Hypothalamus (tissue), 51 donors: ENCODE measurements around the gene MX2.
"Not testable (repeated sequence)": the region's sequence is repeated elsewhere in the genome, so short reads cannot be mapped to it uniquely, and the experiment has no call there.

Source experiments
- DNase-seq, 51 donors: peaks; one replicate each; lab custom pipeline; 2025; lab: John Stamatoyannopoulos, UW

The MX2 gene, protein sequence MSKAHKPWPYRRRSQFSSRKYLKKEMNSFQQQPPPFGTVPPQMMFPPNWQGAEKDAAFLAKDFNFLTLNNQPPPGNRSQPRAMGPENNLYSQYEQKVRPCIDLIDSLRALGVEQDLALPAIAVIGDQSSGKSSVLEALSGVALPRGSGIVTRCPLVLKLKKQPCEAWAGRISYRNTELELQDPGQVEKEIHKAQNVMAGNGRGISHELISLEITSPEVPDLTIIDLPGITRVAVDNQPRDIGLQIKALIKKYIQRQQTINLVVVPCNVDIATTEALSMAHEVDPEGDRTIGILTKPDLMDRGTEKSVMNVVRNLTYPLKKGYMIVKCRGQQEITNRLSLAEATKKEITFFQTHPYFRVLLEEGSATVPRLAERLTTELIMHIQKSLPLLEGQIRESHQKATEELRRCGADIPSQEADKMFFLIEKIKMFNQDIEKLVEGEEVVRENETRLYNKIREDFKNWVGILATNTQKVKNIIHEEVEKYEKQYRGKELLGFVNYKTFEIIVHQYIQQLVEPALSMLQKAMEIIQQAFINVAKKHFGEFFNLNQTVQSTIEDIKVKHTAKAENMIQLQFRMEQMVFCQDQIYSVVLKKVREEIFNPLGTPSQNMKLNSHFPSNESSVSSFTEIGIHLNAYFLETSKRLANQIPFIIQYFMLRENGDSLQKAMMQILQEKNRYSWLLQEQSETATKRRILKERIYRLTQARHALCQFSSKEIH

DNA sequence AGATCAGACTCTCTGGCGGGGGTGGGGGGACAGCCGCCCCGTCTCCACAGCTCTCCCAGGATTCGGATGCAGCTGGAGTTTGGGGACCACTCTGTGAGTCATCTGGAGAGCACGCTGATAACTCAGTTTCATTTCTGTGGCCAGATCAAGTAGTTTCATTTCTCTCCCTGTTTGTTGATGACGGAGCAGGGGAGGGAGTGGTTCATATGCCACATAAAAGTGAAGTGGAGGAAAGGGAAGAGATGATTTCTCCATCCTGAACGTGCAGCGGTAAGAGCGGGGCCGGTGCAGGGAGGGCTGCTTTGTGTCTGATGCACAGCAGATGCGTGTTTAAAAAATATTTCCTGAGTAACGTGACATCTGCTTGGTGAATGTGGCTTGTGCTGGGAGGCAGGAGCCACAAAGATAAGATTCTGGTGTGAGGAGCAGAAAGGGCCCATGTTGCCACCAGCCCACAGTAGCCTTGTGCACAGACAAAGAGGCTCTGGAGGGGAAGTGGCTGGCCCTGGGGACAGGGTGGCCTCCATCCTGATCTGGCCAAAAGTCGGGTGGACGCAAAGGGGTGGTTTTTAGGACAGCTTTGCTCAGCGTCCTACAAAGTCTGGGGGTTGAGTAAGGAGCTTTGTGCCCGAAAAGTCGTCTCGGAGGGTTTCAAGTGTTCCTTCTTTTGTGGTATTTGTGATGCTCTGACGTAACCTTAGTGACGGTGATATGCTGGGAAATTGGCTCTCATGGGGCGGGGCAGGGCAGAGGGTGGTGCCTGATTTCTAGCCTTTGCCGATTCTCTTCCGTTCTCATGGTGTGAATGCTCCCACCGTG, at the start of gene MX2:
Gene MX2 (plus strand): TSS at position 242 of the 819 bp plus-strand sequence. CDS start 14,880 bp downstream, outside the sequence.
- DNase-seq, result peak in 4 of 51 donors; percentile 14 to 48 (median 20)

DNA sequence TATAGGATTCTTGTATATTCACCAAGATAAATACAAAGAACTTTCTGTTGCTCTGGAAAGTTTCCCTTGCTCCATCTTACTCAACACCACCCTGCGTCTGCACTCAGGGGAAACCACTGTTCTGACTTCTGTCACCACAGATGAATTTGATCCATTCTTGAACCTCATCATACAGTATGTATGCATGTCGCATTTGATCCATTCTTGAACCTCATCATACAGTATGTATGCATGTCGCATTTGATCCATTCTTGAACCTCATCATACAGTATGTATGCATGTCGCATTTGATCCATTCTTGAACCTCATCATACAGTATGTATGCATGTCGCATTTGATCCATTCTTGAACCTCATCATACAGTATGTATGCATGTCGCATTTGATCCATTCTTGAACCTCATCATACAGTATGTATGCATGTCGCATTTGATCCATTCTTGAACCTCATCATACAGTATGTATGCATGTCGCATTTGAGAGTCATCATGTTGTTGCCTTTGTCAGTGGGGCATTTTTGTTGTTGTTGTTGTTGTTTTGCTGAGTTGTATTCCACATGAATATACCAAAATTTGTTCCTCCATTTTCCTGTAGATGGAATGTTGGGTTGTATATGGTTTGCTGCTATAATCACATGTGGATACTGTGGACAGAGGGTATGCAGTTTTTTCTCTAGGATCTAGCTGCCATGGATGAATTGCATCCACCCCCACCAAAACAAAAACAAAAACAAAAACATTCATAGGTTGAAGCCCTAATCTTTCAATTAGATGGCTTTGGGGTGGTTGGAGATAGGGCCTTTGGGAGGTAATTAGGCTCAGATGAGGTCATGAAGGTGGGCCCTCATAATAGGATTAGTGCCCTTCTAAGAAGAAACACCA, 48.3 kb upstream of the MX2 start:
- not testable (repeated sequence) for DNase-seq

DNA sequence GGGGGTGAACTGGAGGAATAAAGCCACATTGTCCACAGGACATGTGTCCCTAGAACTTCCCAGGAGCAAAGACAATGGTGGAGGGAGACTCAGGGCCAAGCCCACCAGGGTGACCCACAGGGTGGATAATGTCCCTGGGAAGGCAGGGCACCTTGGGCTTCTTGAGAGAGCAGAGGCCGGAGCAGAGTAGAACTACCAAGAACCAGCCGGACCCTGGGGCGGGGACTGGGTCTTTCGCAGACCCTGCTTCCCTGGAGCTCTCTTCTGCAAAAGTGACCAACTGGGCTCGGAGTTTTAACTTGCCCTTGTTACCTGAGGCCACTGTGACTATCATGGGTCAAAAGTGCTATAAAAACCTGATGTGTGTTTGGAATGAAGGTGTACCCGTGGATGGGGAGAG, 46.1 kb upstream of the MX2 start:
- DNase-seq, result no peak

DNA sequence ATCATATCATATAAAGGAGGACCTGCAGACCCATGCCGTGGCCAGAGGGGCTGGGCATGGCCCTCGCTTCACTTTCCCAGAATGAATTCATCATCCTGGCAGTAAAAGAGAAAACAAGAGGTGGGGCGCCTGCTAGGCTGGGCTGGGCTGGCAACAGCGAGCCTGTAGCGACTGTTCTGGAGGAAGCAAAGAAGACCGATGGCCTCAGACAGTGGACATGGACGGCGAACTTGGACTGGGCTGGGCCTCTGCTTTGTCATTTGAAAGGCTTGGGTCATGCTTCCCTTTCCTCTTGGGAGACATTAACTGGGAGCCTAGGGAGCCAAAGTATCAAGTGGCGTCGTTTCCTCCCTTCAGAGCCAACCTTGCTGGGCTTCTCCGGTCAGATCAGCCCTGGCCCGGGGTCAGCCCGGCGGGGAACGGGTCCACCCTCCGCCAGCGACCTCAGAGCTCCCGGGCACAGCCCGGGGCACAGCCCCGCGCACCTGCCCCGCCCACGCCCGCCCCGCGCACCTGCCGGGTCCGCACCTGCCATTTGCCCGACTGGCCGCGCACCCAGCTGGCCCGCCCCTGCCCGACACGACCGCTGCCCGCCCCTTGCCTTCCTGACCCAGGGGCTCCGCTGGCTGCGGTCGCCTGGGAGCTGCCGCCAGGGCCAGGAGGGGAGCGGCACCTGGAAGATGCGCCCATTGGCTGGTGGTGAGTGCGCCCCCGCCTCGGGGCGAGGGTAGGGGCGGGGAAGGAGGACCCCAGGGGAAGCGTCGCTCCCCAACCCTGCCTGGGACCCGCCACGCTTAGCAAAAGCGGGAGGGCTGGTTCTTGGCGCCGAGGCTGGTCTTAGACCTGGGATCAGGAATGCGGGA, 45.4 kb upstream of the MX2 start, which contains the start of gene FAM3B:
Gene FAM3B (plus strand): TSS at position 602 of the 863 bp plus-strand sequence. CDS start 79 bp downstream, at position 681.
- DNase-seq, result no peak

DNA sequence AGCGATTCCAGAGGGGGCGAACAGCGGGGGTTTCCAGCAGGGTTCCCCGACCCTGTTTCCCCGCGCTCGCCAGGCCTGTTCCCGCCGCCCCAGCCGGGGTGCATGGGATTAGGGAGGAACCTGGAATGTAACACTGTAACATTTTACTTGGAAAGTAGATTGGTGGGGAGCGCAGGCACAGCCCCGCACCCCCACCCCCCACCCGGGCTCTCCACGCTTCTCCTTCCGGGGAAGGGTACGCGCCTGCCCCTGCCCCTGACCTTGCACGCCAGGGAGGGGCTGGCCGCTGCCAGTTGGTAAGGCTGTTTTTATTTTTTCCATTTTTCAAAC, 44.8 kb upstream of the MX2 start:
- no peak for DNase-seq

DNA sequence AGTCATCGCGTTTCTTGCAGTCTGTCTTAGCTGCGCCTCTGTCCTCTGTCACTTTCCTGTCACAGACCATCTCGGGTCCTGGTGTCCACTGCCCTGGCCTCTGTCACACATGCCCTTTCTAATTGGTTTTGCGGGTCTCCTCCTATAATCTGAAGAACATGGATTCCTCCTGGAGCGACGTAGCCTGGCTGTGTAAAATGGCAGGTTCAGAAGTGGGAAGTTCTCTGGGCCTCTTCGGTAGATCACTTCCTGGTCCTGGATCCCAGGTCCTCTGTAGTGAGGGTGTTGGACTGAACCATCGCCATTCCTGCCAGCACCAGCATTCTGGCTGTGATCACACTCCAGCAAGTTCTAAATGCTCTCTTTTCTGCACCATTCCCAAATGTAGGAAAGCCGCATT, 44.4 kb upstream of the MX2 start:
- DNase-seq, result no peak

DNA sequence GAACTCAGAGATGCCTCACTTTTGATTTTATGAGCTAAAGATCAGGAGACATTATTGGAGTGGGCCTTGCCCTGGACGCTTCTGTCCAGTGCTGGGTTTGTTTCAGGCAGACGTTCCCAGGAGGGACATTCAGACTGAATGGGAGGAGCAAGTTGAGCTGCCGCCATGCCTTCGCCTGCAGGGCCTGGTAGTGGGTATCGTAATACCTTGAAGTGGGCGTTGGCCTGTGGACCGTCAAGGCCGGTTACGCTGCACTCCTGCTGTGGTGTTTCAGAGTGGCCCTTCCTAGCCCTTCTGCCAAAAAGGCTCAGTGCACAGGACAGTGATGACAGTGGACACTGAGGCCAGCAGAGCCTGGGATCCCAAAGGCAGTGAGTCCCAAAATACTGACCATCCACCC, 43.6 kb upstream of the MX2 start:
- no peak for DNase-seq

DNA sequence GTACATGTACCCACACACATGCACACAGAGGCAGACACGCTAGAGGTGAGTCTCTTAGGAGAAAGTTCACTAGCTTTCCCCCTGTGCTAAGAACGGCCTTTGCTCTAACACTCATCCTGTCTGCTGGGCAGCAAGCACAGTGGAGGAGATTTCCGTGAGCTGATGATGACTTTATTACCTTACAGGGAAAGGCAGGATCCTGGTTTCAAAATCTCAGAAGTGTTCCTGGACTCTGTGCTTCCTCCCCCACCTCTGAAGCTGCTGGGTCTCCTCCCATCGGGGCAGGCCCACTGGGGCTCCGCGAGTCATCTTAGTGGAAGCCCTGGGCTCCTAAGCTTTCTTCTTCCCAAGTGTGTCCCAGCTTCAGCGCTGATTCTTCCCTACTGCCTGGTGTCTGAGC, 42.6 kb upstream of the MX2 start:
- no peak for DNase-seq

DNA sequence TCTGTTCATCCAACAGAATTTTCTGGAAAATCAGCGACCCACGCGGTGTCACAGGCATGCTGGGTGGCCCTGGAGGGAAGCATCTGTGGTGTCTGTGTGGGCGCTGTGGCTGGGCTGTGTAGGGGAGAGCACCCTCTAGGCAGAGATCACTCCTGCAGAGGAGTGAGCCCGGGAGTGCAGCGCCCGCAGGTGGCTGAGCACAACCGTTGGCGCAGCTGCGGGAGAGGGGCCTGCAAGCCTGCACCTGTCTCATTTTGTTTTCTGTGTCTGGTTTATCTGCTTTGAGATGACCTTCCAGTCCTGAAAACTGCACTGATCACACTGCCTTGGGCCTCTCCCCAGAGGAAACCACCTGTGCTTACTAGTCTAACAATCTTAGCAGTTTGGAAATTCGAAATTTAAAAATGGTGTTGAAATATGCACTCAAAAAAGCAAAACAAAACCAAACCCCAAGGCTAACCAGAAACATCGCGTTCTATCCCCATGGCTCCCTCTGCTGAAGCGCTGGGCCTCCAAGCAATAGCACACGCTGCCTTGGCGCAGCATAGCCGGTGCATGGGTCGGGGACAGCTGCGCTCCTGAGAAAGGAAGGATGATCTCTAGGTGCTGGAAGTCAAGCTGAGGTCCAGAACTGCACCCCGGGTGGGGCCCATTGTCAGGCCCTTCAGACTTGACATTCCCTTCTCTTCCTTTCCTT, 40.5 kb upstream of the MX2 start:
- no peak for DNase-seq

DNA sequence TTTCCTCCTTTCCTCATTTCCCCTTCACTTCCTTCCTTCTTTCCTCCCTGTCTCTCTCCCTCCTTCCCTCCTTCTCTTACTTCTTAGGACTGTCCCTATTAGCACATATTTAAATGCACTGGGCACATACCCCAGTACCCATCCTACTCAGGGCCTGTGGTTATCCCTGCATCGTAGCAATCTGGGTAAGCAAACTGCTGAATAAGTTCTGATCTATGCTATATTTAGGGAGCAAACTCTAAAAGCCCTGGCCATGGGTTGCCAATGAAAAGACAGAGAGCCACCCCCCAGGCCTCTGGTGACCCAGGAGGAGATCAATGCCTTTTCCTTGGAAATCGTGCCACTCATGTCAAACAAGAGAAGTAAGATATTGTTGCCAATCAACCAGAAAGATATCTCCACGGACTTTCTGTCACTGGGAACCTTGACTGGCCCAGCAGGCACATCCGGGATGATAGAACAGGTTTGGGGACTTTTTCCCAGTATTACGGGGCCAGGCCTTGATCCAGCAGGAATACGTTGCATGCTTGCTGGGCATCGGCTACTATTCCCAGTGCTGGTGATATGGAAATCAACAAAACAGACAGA, 39.8 kb upstream of the MX2 start:
- peak in 1 of 51 donors; percentile 1 for DNase-seq

DNA sequence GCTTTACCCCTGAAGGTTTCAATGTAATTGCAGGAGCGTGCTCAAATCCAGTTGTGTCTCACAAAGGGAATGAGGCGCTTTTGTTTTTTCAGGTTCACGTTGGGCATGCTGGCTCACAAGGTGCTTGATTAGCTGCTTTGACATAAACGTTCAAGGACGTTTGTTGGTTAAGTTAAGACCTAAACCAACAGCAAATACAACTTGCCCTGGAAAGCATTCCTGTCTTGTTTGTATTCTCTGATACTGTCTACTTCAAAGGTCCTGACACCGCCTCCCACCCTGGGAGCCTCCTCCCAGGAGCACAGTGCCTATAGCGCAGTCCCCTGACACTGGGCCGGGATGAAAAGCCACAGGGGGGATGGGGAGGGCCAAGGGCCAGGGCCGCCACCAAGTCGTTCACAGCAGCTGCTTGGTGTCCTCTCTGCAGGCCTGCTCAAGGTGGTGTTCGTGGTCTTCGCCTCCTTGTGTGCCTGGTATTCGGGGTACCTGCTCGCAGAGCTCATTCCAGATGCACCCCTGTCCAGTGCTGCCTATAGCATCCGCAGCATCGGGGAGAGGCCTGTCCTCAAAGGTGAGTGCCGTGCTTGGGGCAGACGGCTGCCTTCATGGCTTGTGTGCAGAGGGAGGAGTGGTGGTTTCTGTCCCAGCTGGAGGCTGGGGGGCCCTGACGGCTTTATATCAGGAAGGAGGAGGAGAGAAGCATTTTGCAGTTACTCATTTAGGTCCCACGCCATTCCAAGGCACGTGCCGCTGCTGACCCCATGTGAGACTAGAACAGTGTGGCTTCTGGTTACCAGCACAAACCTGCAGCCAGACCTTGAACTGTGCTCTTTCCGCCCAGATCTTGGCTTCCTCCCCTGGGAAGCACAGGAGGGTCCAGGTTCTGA, 39.1 kb upstream of the MX2 start:
- DNase-seq, result no peak

DNA sequence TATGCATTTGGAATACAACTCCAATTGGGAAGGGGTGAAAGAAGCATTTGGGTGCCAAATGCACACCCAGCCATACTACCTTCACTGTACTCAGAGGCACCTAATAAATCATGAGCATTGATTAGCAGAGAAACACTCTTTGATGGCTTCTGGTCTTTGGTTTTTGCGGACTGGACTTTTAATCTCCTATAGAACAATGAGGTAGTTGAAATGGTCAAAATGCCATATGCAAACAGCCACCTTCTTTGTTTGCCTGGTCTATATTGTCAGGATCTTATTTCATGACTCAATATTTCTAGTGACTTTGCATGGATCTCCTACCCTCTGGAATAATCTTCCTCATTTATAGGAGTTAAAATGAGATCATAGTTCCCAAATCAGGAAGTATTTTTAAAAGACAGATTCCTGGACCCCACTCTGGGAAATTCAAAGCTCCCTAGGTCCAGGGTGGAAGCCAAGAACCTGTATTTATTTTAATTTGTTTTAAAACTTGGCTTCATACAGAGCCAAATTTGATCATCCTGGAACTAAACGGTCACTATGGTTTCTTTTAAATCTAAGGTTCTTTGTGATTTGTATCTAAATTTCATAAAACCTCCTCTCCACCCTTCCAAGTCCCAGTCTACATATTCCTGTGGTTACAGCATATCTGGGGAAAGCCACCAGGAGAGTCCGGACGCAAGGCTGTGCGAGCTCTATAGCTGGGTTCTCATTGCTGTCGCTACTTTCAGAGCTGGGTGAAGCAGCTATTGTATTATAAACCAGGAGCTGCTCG, 36.5 kb upstream of the MX2 start:
- DNase-seq, result no peak

DNA sequence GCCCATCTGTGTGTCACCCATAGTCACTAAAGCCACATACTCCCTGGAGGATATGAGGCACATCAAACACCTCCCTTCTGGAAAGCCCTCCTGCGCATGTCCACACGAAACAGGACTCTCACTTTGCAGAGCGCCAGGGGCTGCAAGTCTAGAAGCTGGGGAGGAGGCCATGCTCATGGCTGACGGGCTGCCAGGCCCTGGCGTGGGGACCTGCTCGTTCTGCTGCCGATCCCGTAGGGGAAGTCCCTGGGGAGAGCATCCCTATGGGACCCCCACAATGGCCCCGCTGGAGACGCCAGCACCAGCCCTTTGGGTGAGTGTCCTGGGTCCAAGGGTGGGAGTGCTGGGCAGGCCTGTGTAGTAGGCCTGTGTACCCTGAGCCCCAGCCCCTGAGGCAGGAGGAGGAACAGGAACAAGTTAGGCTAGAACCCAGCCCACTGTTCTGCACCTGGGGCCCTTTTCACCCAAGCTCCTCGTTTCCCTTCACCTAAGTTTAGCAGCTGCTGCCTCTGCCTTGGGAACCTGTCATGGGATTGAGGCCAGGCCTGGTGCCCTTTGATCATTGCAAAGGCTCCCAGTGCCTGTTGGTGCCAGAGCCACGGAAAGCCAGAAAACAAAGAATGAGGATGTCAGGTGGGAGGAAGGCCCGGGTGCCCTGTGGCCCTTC, 35.3 kb upstream of the MX2 start:
- DNase-seq, result no peak

DNA sequence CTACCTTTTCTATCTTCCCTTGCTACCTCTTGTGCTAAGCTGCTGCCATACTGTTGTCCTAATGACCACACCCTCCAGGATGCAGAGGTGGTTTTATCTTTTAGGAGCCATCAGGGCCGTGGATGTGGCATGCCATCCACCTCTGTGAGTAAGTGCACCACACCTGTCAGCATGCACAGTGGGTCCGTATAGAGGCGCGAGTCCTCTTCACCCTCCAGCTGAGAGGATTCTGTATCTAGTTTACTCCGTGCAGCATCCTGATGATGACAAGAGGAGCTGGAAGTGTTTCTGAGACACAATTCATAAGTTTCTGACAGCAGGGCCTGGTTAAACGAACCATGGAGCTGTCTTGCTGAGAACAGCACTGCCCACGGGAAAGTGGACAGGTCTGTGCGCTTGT, 34.1 kb upstream of the MX2 start:
- DNase-seq, result no peak

DNA sequence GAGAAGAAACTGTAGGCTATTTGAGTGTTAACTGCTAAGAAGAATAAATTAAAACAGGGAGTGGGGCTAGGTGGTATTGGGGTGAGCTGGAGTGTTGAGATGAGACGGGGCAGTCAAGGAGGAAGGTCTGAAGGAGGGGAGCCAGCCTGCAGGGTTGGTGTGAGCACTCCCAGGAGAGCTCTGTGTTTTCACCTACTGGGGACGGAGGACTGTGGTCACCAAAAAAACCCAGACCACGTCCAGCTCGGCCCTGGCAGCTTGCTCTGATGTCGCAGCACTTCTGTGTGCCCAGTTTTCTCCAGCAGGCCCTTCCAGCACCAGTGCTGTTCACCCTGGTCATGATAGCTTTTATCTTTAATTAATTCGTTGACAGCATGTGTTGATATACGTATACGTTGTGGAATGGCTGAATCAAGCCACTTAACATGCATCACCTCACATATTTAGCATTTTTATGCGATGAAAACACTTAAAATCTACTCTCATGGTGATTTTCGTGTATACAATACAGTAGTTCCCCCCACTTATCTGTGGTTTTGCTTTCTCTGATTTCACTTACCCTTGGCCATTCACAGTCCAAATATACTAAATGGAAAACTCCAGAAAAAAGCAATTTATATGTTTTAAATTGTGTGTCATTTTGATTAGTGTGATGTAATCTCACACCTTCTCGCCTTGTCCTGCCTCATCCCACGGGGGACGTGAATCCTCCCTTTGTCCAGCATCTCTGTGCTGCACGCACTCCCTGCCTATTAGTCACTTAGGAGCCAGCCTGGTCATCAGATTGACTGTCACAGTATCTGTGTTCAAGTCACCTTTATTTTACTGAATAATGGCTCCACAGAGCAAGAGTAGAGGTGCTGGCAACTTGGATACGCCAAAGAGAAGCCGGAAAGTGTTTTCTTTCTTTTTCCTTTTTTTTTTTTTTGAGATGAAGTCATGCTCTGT, 32.9 kb upstream of the MX2 start:
- DNase-seq, result no peak
